Panc1 (cell line): ENCODE measurements around the gene CRISPLD2. TPM values are rescaled to one million over a fixed set of nuclear protein-coding genes. Genes with fewer than 3 reads are reported as not detected.

Source experiments
- ATAC-seq: fragments of 200-7000 bp; cut with Tn5 transposase; 2 replicates; pipeline ENCODE4 v1.9.1; 2020; ENCODE audit warnings: mild to moderate bottlenecking, moderate library complexity
- BruUV-seq: library from RNA; stranded (reverse); fragments of 400-500 nt; replicated peaks from 2 replicates; lab custom pipeline; 2021; lab: Mats Ljungman, UMichigan
- CTCF ChIA-PET: fragments of 300-600 bp; sonication (Branson Sonifier 250); formaldehyde crosslinking; loops from one replicate; lab custom pipeline; 2022; ENCODE audit warnings: antibody characterized with exemption; lab: Charles Lee
- POLR2A ChIA-PET: fragments of 300-600 bp; sonication (Branson Sonifier 250); formaldehyde crosslinking; loops from one replicate; lab custom pipeline; 2022; ENCODE audit warnings: antibody characterized with exemption; lab: Charles Lee
- DNase-seq: peaks from one replicate; pipeline ENCODE4 v3.0.0-alpha.2; 2010; ENCODE audit warnings: low read depth, low spot score
- H3K27ac ChIP-seq: 2 replicates; pipeline ENCODE4 v1.5.1; 2011; ENCODE audit warnings: mild to moderate bottlenecking, low read length, inconsistent platforms
- H3K27me3 ChIP-seq: fragments of 200-500 bp; sonication (Bioruptor generic); 2 replicates; pipeline ENCODE4 v1.6.0; 2014; ENCODE audit warnings: low read length, inconsistent platforms; ENCODE audit not compliant: control insufficient read depth, insufficient read depth
- H3K36me3 ChIP-seq: fragments of 200-500 bp; sonication (Bioruptor generic); 2 replicates; pipeline ENCODE4 v1.5.1; 2014; ENCODE audit warnings: inconsistent platforms, mild to moderate bottlenecking, low read length, moderate library complexity; ENCODE audit not compliant: control insufficient read depth, insufficient read depth
- H3K4me1 ChIP-seq: 2 replicates; pipeline ENCODE4 v1.5.1; 2011; ENCODE audit warnings: inconsistent platforms, mild to moderate bottlenecking, low read length, moderate library complexity; ENCODE audit not compliant: control insufficient read depth, insufficient read depth
- H3K4me3 ChIP-seq, 2 experiments: 2 replicates each; pipeline ENCODE4 v1.5.1; 2011 to 2012; ENCODE audit warnings: low read depth in 2 of 2, low read length in 2 of 2, mild to moderate bottlenecking in 2 of 2, inconsistent platforms in 1 of 2, moderate library complexity in 1 of 2
- H3K9me3 ChIP-seq: fragments of 200-500 bp; sonication (Bioruptor generic); 2 replicates; pipeline ENCODE4 v1.5.1; 2014; ENCODE audit warnings: low read depth, mild to moderate bottlenecking, inconsistent platforms, low read length, moderate library complexity; ENCODE audit not compliant: control insufficient read depth, insufficient read depth
- POLR2AphosphoS5 ChIP-seq: IDR thresholded peaks from 2 replicates; pipeline ENCODE4 v1.6.1; 2012; ENCODE audit warnings: mild to moderate bottlenecking, low read depth, low read length, moderate library complexity
- SIN3A ChIP-seq: IDR thresholded peaks from 2 replicates; pipeline ENCODE4 v1.6.1; 2012; ENCODE audit warnings: low read depth, mild to moderate bottlenecking, low read length, moderate library complexity, borderline replicate concordance; ENCODE audit not compliant: insufficient read depth
- TCF7L2 ChIP-seq: IDR thresholded peaks from 2 replicates; pipeline ENCODE4 v1.6.1; 2011; ENCODE audit warnings: mild to moderate bottlenecking, low read depth, low read length, inconsistent platforms
- in situ Hi-C: cut with HindIII; loops from 2 replicates; pipeline ENCODE4 v1.10.0; 2016; ENCODE audit warnings: low sequenced_read_pairs, low pct_unique_long_range_greater_than_20kb
- intact Hi-C: fragments of 100-400 bp; cut with micrococcal nuclease; formaldehyde crosslinking; loops from one replicate; pipeline ENCODE4 v1.10.0; 2022; ENCODE audit not compliant: unreplicated experiment
- total RNA-seq: library from RNA; stranded (reverse); gene quantifications from one replicate; pipeline ENCODE4 v1.2.1, GENCODE V29; 2021; ENCODE audit not compliant: unreplicated experiment
- TF ChIP-seq, protein P1 (sequence below), 2 experiments: IDR thresholded peaks; 2 replicates each; pipeline ENCODE4 v1.6.1; 2011 to 2012; ENCODE audit warnings: low read depth in 2 of 2, control low read depth in 1 of 2, low read length in 1 of 2, mild to moderate bottlenecking in 1 of 2, moderate library complexity in 1 of 2; ENCODE audit not compliant: insufficient read depth in 1 of 2
- TF ChIP-seq, protein P2 (sequence below): fragments of 450-650 bp; IDR thresholded peaks from 2 replicates; pipeline ENCODE4 v1.5.1; 2017; ENCODE audit warnings: mild to moderate bottlenecking

CRISPLD2 gene
- total RNA-seq, 1 experiment from 2014 or later: 12.9 TPM

DNA sequence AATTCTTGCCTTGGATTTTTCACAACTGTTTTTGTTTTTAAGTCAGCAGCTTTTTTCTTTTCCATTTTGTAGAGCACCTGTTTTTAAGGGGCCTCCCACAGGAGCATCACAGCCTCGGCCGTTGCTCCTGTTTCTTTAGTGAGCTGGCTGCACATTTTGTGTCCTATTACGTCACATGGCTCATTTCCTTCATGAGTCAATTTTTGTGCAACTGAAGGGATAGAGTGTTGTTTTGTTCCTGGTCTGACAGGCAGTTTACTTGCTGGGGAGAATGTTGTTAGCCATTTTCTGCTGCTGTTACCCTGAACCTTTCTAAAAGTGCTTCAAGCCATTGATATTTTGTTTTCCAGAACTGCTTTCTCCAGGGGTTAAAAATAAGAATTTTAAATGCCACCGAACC lies 45.0 kb upstream of the CRISPLD2 start:
- peaks cover 4% of the 10 kb centered on the region; the same call in 1 of the 2 replicates for H3K36me3 ChIP-seq
- peak; percentile 48 for DNase-seq
- POLR2A ChIA-PET: no interaction called here
- in situ Hi-C loops: no loop called here
- no peaks in the 10 kb centered on the region for H3K27me3 ChIP-seq
- no peaks in the 10 kb centered on the region for H3K4me1 ChIP-seq
- TF ChIP-seq, protein P1, sequence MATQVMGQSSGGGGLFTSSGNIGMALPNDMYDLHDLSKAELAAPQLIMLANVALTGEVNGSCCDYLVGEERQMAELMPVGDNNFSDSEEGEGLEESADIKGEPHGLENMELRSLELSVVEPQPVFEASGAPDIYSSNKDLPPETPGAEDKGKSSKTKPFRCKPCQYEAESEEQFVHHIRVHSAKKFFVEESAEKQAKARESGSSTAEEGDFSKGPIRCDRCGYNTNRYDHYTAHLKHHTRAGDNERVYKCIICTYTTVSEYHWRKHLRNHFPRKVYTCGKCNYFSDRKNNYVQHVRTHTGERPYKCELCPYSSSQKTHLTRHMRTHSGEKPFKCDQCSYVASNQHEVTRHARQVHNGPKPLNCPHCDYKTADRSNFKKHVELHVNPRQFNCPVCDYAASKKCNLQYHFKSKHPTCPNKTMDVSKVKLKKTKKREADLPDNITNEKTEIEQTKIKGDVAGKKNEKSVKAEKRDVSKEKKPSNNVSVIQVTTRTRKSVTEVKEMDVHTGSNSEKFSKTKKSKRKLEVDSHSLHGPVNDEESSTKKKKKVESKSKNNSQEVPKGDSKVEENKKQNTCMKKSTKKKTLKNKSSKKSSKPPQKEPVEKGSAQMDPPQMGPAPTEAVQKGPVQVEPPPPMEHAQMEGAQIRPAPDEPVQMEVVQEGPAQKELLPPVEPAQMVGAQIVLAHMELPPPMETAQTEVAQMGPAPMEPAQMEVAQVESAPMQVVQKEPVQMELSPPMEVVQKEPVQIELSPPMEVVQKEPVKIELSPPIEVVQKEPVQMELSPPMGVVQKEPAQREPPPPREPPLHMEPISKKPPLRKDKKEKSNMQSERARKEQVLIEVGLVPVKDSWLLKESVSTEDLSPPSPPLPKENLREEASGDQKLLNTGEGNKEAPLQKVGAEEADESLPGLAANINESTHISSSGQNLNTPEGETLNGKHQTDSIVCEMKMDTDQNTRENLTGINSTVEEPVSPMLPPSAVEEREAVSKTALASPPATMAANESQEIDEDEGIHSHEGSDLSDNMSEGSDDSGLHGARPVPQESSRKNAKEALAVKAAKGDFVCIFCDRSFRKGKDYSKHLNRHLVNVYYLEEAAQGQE (IDR thresholded peaks at IDR 0.05; ENCODE audit: insufficient read depth in 1 of 2, low read depth in 2 of 2, low read length in 1 of 2): no peak
- TF ChIP-seq, protein P2, sequence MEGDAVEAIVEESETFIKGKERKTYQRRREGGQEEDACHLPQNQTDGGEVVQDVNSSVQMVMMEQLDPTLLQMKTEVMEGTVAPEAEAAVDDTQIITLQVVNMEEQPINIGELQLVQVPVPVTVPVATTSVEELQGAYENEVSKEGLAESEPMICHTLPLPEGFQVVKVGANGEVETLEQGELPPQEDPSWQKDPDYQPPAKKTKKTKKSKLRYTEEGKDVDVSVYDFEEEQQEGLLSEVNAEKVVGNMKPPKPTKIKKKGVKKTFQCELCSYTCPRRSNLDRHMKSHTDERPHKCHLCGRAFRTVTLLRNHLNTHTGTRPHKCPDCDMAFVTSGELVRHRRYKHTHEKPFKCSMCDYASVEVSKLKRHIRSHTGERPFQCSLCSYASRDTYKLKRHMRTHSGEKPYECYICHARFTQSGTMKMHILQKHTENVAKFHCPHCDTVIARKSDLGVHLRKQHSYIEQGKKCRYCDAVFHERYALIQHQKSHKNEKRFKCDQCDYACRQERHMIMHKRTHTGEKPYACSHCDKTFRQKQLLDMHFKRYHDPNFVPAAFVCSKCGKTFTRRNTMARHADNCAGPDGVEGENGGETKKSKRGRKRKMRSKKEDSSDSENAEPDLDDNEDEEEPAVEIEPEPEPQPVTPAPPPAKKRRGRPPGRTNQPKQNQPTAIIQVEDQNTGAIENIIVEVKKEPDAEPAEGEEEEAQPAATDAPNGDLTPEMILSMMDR: no peak
- TF ChIP-seq TCF7L2 (no peak), SIN3A (no peak), POLR2AphosphoS5 (no peak)
- H3K4me3 ChIP-seq: no peak overlapping the region
- BruUV-seq: no TSS peak
- no peak overlapping the region for H3K27ac ChIP-seq
- intact Hi-C loops: no loop called here
- CTCF ChIA-PET: no interaction called here
- ATAC-seq: no peak
- no peaks in the 10 kb centered on the region for H3K9me3 ChIP-seq

DNA sequence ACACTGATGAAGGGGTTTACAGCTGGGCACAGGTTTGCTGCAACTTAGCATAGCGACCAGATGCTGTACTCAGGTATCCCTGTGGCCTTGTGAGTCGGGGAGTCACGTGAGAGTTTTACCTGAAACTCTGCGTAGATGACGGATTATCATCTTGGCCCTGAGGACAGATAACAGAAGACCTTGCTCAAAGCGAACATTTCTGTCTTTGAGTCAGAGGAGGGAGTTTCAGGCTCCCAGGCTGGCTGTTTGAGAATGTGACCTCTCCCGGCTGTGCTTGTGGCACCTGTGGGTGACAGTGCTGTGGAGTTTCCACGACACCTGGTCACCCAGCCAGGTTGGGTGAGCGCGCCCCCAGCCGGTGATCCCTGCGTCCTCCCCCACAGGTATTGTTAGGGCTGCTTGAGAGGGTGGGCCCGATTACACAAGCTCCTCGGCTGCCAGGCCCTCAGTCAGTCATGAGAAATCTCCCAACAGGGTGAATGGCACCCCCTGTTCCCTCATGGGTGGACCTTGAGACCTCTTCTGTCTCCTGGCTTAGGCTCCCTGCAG lies 44.4 kb upstream of the CRISPLD2 start:
- intact Hi-C loops: no loop called here
- H3K36me3 ChIP-seq: peaks cover 4% of the 10 kb centered on the region; the same call in 1 of the 2 replicates
- no peaks in the 10 kb centered on the region for H3K4me1 ChIP-seq
- no peaks in the 10 kb centered on the region for H3K27me3 ChIP-seq
- ChIA-PET POLR2A (no interaction called here), CTCF (no interaction called here)
- ATAC-seq (no peak), DNase-seq (no peak)
- TF ChIP-seq TCF7L2 (no peak), SIN3A (no peak), POLR2AphosphoS5 (no peak)
- TF ChIP-seq, protein P1 (IDR thresholded peaks at IDR 0.05; ENCODE audit: insufficient read depth in 1 of 2, low read depth in 2 of 2, low read length in 1 of 2): no peak
- TF ChIP-seq, protein P2: no peak
- H3K4me3 ChIP-seq: no peak overlapping the region
- in situ Hi-C loops: no loop called here
- no peaks in the 10 kb centered on the region for H3K9me3 ChIP-seq
- no TSS peak for BruUV-seq
- no peak overlapping the region for H3K27ac ChIP-seq
